NB4 (cell line): ENCODE data around the gene INO80C.
A peak's percentile ranks its signal among the peaks of the same experiment; 100 is the strongest.

Experiments
- DNase-seq: peaks from one replicate; pipeline ENCODE4 v3.0.0; 2010; ENCODE audit warnings: low read depth
- H3K4me3 ChIP-seq: one replicate; pipeline ENCODE4 v1.5.1; 2011; ENCODE audit warnings: mild to moderate bottlenecking, low read depth, low read length, moderate library complexity
- MYC ChIP-seq: IDR thresholded peaks from 2 replicates; pipeline ENCODE4 v1.6.1; 2011; ENCODE audit warnings: low read depth, low read length
- POLR2A ChIP-seq: IDR thresholded peaks from 2 replicates; pipeline ENCODE4 v1.6.1; 2011; ENCODE audit warnings: mild to moderate bottlenecking; ENCODE audit not compliant: insufficient read length; ENCODE audit errors: extremely low read depth
- TF ChIP-seq, protein P1 (sequence below): IDR thresholded peaks from 2 replicates; pipeline ENCODE4 v1.6.1; 2011; ENCODE audit warnings: low read depth, low read length
- TF ChIP-seq, protein P2 (sequence below): IDR thresholded peaks from one replicate; pipeline ENCODE4 v1.5.1; 2012; ENCODE audit warnings: low read depth, low read length

Gene INO80C

DNA sequence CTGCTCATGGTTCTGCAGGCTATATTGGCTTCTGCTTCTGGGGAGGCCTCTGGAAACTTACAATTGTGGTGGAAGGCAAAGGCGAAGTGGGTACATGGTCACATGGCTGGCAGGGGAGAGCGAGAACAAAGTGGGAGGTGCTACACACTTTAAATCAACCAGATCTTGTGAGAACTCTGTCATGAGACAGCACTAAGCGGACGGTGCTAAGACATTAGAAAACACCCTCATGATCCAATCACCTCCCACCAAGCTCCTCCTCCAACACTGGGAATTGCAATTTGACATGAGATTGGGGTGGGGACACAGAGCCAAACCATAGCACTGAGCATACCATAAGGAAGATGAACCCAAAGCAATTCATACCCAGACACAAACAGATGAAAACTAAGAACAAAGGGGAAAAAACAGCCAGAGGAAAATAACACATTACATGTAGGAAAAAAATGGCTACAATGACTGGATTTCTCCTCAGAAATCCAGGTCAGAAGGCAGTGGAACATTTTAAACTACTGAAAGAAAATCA is 31.1 kb upstream of the INO80C start:
- H3K4me3 ChIP-seq = no peak overlapping the region
- TF ChIP-seq, protein P1, sequence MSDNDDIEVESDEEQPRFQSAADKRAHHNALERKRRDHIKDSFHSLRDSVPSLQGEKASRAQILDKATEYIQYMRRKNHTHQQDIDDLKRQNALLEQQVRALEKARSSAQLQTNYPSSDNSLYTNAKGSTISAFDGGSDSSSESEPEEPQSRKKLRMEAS = no peak
- DNase-seq = no peak

DNA sequence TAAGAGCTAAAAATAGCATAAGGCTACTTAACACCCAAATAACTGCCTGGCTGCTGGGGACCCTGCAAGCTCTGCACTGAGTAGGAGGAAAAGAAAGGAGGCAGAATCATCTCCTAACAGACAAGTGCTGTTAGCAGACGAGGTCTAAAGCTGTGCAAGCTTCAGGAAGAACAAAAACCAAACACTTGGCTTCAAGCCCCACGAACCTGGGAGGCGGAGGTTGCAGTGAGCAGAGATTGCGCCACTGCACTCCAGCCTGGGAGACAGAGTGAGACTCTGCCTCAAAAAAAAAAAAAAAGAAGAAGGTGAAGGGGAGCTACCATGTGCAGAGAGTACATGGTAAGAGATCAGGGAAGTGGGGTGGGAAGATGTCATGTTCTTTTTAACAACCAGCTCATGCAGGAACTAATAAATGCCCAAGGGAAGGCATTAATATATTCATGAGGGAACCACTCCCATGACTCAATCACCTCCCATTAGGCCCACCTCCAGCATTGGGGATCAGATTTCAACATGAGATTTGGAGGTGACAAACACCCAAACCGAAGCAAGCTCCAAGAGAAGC is 28.8 kb upstream of the INO80C start:
- TF ChIP-seq, protein P2, sequence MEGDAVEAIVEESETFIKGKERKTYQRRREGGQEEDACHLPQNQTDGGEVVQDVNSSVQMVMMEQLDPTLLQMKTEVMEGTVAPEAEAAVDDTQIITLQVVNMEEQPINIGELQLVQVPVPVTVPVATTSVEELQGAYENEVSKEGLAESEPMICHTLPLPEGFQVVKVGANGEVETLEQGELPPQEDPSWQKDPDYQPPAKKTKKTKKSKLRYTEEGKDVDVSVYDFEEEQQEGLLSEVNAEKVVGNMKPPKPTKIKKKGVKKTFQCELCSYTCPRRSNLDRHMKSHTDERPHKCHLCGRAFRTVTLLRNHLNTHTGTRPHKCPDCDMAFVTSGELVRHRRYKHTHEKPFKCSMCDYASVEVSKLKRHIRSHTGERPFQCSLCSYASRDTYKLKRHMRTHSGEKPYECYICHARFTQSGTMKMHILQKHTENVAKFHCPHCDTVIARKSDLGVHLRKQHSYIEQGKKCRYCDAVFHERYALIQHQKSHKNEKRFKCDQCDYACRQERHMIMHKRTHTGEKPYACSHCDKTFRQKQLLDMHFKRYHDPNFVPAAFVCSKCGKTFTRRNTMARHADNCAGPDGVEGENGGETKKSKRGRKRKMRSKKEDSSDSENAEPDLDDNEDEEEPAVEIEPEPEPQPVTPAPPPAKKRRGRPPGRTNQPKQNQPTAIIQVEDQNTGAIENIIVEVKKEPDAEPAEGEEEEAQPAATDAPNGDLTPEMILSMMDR = no peak
- TF ChIP-seq MYC (no peak), POLR2A (no peak)
- TF ChIP-seq, protein P1 = no peak
- DNase-seq = peak; percentile 60
- no peak overlapping the region for H3K4me3 ChIP-seq

DNA sequence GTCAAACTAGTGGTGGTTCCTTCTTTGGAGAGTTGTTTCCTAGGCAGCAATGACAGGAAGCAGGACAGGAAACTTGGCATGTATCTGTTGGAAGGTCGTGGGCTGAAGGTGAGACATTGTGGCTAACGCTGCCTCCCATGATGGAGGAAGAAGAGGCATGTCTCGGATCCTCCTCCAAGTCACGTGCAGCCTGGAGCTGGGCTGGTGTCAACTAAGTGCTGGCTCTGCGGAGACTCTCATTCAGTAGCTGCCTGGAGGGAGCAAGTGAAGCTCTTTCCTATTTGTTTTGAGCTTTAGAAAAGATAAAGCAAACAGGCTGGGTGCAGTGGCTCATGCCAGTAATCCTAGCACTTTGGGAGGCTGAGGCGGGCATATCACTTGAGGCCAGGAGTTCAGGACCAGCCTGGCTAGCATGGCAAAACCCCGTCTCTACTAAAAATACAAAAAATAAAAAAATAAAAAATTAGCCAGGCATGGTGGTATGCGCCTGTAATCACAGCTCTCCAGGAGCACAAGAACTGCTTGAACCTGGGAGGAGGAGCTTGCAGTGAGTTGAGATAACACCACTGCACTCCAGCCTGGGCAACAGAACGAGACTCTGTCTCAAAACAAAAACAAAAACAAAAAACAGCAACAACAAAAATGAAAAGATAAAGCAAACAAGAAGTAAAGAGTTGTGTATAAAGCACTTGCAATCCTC is 28.2 kb upstream of the INO80C start:
- no peak overlapping the region for H3K4me3 ChIP-seq
- DNase-seq = peak; percentile 25
- TF ChIP-seq POLR2A = no peak
- TF ChIP-seq, protein P2 = no peak
- TF ChIP-seq MYC = no peak
- TF ChIP-seq, protein P1 = no peak

DNA sequence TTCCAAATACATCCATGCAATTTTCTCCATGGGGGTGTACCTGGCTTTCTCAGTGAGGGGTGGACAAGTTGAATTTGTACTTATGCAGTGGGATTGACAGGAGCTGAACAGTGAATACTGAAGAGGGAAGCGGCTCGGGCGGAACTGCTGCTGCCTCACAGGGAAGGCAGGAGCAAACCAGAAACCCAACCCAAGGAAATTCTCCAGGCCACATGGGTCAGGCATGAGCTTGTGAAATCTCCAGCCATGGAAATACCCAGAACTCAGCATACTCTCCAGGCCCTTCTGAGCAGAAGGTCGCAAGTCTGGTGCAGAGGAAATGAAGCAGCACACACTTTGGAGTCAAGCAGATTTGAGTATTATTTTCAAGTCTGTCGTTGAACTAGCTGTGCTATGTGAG is 26.5 kb upstream of the INO80C start:
- no peak overlapping the region for H3K4me3 ChIP-seq
- no peak for DNase-seq
- TF ChIP-seq, protein P1 = no peak
- TF ChIP-seq POLR2A (no peak), MYC (no peak)
- TF ChIP-seq, protein P2 = no peak

DNA sequence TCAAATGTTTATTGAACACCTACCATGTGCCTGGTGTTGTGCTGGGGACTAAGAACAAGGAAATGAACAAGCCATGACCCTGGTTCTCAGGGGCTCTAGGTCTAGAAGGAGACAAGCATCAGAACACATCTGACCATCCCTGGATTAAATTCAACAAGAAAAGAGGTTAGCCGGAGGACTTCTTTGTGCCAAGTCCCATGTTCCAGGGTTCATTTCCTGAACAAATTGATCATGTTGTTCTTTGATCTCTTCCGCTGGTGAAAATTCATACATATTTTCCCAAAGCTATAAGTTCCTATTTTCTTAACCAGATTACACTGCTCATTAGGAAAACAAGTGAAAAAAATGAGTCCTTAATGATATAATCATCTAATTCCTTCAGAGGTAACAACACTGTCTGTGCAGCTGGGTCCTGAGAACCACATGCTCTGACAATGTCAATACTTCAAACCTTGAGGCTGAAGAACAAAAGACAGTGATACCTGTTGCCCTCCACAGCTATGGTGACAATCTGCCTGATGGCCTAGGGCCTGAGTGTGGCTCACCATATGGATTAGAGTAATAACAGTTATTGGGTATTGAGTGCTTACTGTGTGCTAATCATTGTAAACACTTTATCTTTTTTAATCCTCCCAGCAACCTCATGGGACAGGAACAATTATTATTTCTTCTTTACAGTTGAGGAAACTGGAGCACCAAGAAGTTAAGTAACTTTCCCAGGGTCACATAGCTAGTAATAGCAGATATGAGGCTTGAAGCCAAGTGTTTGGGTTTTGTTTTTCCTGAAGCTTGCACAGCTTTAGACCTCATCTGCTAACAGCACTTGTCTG is 24.6 kb upstream of the INO80C start:
- no peak overlapping the region for H3K4me3 ChIP-seq
- TF ChIP-seq MYC (no peak), POLR2A (no peak)
- DNase-seq = no peak

DNA sequence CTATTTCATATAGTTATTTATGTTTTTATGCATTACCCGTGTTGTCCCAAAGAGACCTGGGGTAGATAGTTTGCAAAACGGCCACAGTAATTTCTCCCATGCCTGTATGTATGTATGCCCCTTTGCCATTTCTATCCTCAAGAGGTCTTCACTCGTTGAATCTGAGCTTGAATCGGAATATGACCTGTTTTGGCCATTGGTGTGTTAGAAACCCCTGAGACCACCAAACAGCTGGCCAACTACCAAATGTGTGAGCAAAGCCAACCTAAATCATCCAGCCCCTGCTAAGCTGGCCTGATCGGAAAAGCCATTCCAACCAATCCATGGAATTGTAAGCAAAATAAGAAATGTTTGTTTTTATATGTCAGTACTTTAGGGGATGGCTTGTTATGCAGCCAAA is 23.4 kb upstream of the INO80C start:
- no peak for DNase-seq
- TF ChIP-seq MYC (no peak), POLR2A (no peak)
- TF ChIP-seq, protein P2 = no peak
- TF ChIP-seq, protein P1 = no peak
- no peak overlapping the region for H3K4me3 ChIP-seq
